ENCODE results near the gene HOXB3. TPM values are rescaled to one million over a fixed set of nuclear protein-coding genes. Genes with fewer than 3 reads are reported as not detected.

HOXB3 gene
- total RNA-seq, 4 donors from 2014 or later: 25.7 to 57.1 (median 34.9) TPM

DNA sequence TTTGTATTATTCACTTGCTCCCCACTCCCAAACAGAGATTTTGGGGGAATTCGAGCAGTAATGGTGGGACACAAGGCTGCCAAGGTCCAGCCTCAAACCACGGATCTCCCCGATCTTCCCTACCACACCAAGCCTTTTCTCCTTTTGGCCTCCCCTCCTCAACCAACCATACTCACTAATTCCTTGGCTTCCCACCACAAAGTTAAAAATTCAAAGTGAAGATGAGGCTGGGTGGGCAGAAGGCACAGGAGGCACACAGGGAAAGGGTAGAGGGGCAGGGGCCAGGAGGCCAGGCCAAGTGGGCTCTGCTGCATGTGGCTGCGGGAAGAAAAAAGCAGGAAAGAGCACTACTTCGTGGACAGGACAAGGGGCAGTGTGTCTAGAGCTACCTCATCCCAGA is 27.1 kb downstream of the HOXB3 start:
- no peaks in the 10 kb centered on the region for H3K9me3 ChIP-seq
- in situ Hi-C loops (cut with MboI; ENCODE audit: low pct_ligation_motif_present in 1 of 4, low pct_unique_long_range_greater_than_20kb in 1 of 4, low sequenced_read_pairs in 3 of 4) (no loop called here), intact Hi-C loops (cut with DNase I; ENCODE audit: low total_unique reads) (no loop called here)
- H3K27ac ChIP-seq: peak overlapping the region; percentile 89 to 95 (median 94)
- no peak for DNase-seq
- peaks cover 48 to 95% (median 70%) of the 10 kb centered on the region in 4 donors for H3K4me1 ChIP-seq
- H3K4me3 ChIP-seq: no peak overlapping the region
- 69% methylated on average over 5 of the region's 5 CpGs; no CpG with 5 or more reads in 1 of the 2 donors for WGBS, 2 donors (ENCODE audit: low coverage in 1 of 2)
- no peaks in the 10 kb centered on the region for H3K27me3 ChIP-seq
- H3K36me3 ChIP-seq: no peaks in the 10 kb centered on the region
- TF ChIP-seq POLR2A (IDR thresholded peaks at IDR 0.05) (no peak), POLR2AphosphoS5 (IDR thresholded peaks at IDR 0.05) (no peak), EP300 (IDR thresholded peaks at IDR 0.05; ENCODE audit: low read depth) (no peak)
- TF ChIP-seq, protein P1, sequence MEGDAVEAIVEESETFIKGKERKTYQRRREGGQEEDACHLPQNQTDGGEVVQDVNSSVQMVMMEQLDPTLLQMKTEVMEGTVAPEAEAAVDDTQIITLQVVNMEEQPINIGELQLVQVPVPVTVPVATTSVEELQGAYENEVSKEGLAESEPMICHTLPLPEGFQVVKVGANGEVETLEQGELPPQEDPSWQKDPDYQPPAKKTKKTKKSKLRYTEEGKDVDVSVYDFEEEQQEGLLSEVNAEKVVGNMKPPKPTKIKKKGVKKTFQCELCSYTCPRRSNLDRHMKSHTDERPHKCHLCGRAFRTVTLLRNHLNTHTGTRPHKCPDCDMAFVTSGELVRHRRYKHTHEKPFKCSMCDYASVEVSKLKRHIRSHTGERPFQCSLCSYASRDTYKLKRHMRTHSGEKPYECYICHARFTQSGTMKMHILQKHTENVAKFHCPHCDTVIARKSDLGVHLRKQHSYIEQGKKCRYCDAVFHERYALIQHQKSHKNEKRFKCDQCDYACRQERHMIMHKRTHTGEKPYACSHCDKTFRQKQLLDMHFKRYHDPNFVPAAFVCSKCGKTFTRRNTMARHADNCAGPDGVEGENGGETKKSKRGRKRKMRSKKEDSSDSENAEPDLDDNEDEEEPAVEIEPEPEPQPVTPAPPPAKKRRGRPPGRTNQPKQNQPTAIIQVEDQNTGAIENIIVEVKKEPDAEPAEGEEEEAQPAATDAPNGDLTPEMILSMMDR (IDR thresholded peaks at IDR 0.05): no peak

DNA sequence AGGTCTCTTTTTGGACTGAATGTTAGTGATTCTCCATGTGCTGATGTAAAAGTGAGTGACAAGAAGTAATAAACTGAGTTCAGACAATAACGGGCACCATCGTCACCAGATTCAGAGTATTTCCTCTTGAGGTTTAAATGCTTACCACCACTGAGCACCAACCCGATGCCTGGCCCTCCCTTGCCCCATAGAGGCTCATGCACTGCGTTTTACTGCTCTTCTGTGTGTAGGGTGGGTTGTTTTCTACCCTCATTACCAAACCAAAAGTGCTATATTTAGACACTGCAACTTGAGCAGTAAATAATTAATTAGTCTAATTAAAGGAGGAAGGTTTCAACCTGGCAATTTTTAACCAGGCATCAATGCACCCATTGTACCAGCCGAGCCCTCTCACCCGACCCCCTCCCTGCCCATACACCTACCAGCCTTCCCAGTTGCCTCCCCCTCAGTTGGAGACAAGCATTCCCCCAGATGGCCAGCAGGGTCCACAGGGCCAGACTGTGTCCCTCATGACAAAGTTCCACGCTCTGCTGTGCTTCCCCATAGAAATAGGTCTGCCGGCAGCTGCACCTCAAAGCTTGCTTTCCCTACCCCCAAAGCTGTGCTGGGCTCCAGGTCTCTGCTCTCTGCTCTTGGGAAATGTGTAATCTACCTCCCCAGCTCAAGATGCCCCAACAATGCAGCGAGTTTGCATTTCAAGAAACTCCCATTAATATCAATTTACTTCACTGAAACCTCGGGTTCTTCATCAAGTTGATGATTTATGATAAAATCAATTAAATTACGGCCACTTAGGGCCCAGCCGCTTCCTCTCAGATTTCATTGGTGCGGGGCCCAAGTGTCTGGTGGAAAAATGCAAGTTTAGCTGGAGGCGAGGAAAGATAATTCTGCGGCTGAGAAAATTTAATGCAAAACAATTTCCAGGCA is 27.9 kb downstream of the HOXB3 start:
- intact Hi-C loops (cut with DNase I; ENCODE audit: low total_unique reads) (no loop called here), in situ Hi-C loops (cut with MboI; ENCODE audit: low pct_ligation_motif_present in 1 of 4, low pct_unique_long_range_greater_than_20kb in 1 of 4, low sequenced_read_pairs in 3 of 4) (no loop called here)
- Histone ChIP-seq H3K9me3 (no peaks in the 10 kb centered on the region), H3K4me1 (peaks cover 48 to 95% (median 70%) of the 10 kb centered on the region in 4 donors), H3K27ac (peak overlapping the region; percentile 89 to 95 (median 94)), H3K36me3 (no peaks in the 10 kb centered on the region), H3K4me3 (no peak overlapping the region), H3K27me3 (no peaks in the 10 kb centered on the region)
- no peak for DNase-seq
- WGBS, 2 donors (ENCODE audit: low coverage in 1 of 2): 58 to 63% methylated on average over 6 to 15 of the region's 15 CpGs
- TF ChIP-seq EP300 (IDR thresholded peaks at IDR 0.05; ENCODE audit: low read depth): no peak
- TF ChIP-seq, protein P1 (IDR thresholded peaks at IDR 0.05): peak in 2 of 5 experiments; percentile 24 to 29

DNA sequence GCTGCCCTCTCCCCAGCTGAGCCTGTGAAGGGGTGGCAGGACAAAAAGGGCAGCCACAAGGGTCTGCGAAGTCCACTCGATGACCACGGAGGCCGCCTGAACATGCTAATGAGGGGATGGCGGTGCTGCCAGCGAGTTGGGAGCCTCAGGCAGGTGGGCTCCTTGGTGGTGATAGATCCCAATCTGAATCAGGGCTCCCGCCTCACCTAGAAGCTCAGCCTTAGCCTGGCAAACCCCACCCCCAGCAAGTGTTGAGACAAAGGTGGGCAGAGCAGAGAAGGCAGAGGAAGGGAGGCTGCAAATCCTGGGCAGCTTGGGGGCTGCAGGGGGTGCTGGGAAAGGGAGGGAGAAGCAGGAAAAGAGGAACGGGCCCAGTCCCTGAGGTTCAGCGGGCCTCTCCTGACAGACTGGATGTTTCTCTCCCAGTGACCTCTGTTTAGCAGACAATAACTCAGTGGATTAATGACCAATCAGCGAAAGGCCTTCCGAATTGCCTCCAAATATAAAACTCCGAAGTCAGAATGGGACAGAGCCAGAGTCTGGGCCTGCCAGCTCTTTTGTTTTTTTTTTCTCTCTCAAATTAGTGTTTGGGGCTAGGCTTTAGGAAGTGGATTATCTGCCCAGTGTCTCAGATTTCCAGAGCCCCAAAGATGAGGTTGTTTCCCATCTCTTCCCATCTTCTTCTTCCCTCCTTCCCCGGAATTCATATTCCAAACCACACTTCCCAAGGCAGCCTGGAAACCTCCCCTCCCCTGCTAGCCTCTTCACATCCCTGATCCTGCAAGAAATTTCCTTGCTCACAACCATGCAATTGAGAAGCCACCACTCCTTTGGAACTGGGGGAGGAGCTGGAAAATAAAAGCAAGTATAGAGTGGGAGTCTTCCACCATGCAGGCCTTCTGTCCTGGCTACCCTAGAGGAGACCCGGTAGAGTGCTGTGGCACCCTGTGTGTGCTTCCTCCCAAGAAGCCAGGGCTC is 29.9 kb downstream of the HOXB3 start:
- no peaks in the 10 kb centered on the region for H3K9me3 ChIP-seq
- peak overlapping the region; percentile 89 to 95 (median 94) for H3K27ac ChIP-seq
- H3K4me3 ChIP-seq: no peak overlapping the region
- 29 to 68% methylated on average over 1 to 14 of the region's 14 CpGs for WGBS, 2 donors (ENCODE audit: low coverage in 1 of 2)
- H3K4me1 ChIP-seq: peaks cover 43 to 95% (median 74%) of the 10 kb centered on the region in 4 donors
- H3K27me3 ChIP-seq: no peaks in the 10 kb centered on the region
- intact Hi-C loops (cut with DNase I; ENCODE audit: low total_unique reads): no loop called here
- in situ Hi-C loops (cut with MboI; ENCODE audit: low pct_ligation_motif_present in 1 of 4, low pct_unique_long_range_greater_than_20kb in 1 of 4, low sequenced_read_pairs in 3 of 4): no loop called here
- DNase-seq: no peak
- H3K36me3 ChIP-seq: no peaks in the 10 kb centered on the region
- TF ChIP-seq, protein P1 (IDR thresholded peaks at IDR 0.05): no peak
- TF ChIP-seq POLR2AphosphoS5 (IDR thresholded peaks at IDR 0.05): peak in 1 of 3 donors; percentile 21

Measured in transverse colon (tissue), 4 donors.